Endothelial cell of umbilical vein (primary cell): Measurements from ENCODE around the gene CCDC197.

ENCODE experiments used
- CTCF ChIP-seq, 2 donors: IDR thresholded peaks; 1 replicate in 1 of 2; 2 replicates in 1 of 2; pipeline ENCODE4 v1.5.1; 2011; ENCODE audit warnings: low read length in 2 of 2, mild to moderate bottlenecking in 2 of 2, moderate library complexity in 2 of 2, control low read depth in 1 of 2, inconsistent platforms in 1 of 2, low read depth in 1 of 2; ENCODE audit not compliant: insufficient read depth in 1 of 2; ENCODE audit errors: extremely low read depth in 1 of 2
- EZH2 ChIP-seq: IDR thresholded peaks from 2 replicates; pipeline ENCODE4 v1.6.1; 2012; ENCODE audit warnings: borderline replicate concordance, low read depth, mild to moderate bottlenecking, moderate library complexity, low read length, inconsistent platforms; ENCODE audit not compliant: severe bottlenecking
- MAX ChIP-seq: IDR thresholded peaks from 2 replicates; pipeline ENCODE4 v1.6.1; 2011; ENCODE audit not compliant: insufficient read depth, insufficient read length

GRCh38 chr14:94040796-94041195 lies 43.7 kb downstream of the CCDC197 start:
- TF ChIP-seq EZH2 (no peak), CTCF (IDR thresholded peaks at IDR 0.05; ENCODE audit: extremely low read depth in 1 of 2, insufficient read depth in 1 of 2, low read depth in 1 of 2, low read length in 2 of 2) (no peak), MAX (no peak)
